GM12875 (cell line): ENCODE results near the gene WWOX.

ENCODE experiments used
- H3K4me3 ChIP-seq: one replicate; pipeline ENCODE4 v1.5.1; 2011; ENCODE audit warnings: low read depth, low read length, control low read depth
- CTCF ChIP-seq: IDR thresholded peaks from 2 replicates; pipeline ENCODE4 v1.5.1; 2011; ENCODE audit warnings: low read depth, mild to moderate bottlenecking, control low read depth, inconsistent platforms, low read length, moderate library complexity, borderline replicate concordance; ENCODE audit not compliant: insufficient read depth

WWOX gene

GRCh38 chr16:79136955-79137354, 1037.5 kb downstream of the WWOX start:
- no peak for TF ChIP-seq CTCF
- H3K4me3 ChIP-seq, result no peak overlapping the region

- no peak overlapping the region for H3K4me3 ChIP-seq
- TF ChIP-seq CTCF, result no peak
Observed at GRCh38 chr16:79137426-79137939, 1038.0 kb downstream of the WWOX start.

GRCh38 chr16:79139799-79140198, 1040.3 kb downstream of the WWOX start:
- TF ChIP-seq CTCF, result no peak
- no peak overlapping the region for H3K4me3 ChIP-seq

- no peak for TF ChIP-seq CTCF
- H3K4me3 ChIP-seq, result no peak overlapping the region
Observed at GRCh38 chr16:79143026-79143425, 1043.6 kb downstream of the WWOX start.

- no peak for TF ChIP-seq CTCF
- H3K4me3 ChIP-seq, result no peak overlapping the region
Observed at GRCh38 chr16:79150151-79150550, 1050.7 kb downstream of the WWOX start.

- TF ChIP-seq CTCF, result no peak
Observed at GRCh38 chr16:79150632-79151310, 1051.3 kb downstream of the WWOX start.

GRCh38 chr16:79154086-79154485, 1054.6 kb downstream of the WWOX start:
- no peak for TF ChIP-seq CTCF
- H3K4me3 ChIP-seq, result no peak overlapping the region

More at GRCh38 chr16:79150632-79151310, 1051.3 kb downstream of the WWOX start:
- no peak overlapping the region for H3K4me3 ChIP-seq
